C4-2B (cell line): ENCODE data around the gene DNAH17.

Experiments
- ZFX ChIP-seq: fragments of 450-650 bp; IDR thresholded peaks from 2 replicates; pipeline ENCODE4 v1.6.1; 2017
- TF ChIP-seq, protein P1 (sequence below): fragments of 450-650 bp; conservative IDR thresholded peaks from 2 replicates; pipeline ENCODE4 v1.5.1; 2017; ENCODE audit warnings: mild to moderate bottlenecking

DNA sequence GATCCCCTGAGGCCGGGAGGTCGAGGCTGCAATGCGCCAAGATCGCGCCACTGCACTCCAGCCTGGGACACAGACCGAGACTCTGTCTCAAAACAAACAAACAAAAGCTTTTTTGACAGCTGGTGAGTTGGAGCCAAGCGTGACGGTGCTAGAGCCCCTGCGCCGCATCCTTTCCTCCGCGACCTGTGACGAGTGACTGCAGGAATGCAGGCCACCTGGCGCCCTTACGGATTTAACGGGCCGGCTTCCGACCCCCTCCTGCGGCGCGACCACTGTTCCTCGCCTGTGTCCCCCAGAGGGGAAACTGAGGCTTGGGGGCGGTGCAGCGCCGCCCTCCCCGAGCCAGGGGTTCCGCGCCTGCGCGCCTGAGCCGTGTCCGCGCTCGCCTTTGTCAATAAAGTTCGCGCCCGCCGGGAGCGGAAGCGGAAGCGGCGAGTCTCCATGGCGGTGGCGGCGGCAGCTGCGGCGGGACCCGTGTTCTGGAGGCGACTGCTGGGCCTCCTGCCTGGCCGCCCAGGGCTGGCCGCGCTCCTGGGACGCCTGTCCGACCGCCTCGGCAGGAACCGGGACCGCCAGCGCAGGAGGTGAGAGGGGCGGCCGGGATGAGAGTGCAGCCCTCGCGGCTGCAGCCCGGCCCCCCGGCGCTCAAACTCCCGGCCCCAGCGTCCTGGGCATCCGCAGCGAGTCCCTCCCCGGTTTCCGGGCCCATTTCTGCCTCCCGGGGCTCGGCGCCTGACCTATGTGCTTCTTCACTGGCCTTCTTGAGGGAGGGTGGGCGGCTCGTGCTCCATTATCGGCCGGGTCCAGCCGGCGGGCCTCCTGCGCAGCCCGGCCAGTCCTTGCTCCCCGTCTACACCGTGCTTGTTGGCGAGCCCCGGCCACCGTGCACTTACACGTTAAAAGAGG, 198.7 kb downstream of the DNAH17 start, which contains the start of gene PGS1:
- TF ChIP-seq, protein P1, sequence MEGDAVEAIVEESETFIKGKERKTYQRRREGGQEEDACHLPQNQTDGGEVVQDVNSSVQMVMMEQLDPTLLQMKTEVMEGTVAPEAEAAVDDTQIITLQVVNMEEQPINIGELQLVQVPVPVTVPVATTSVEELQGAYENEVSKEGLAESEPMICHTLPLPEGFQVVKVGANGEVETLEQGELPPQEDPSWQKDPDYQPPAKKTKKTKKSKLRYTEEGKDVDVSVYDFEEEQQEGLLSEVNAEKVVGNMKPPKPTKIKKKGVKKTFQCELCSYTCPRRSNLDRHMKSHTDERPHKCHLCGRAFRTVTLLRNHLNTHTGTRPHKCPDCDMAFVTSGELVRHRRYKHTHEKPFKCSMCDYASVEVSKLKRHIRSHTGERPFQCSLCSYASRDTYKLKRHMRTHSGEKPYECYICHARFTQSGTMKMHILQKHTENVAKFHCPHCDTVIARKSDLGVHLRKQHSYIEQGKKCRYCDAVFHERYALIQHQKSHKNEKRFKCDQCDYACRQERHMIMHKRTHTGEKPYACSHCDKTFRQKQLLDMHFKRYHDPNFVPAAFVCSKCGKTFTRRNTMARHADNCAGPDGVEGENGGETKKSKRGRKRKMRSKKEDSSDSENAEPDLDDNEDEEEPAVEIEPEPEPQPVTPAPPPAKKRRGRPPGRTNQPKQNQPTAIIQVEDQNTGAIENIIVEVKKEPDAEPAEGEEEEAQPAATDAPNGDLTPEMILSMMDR: no peak
- peak; percentile 92; the same call in 1 of the 2 replicates for TF ChIP-seq ZFX
